H9 (cell line): Measurements from ENCODE around the gene RSAD1. TPM values are rescaled to one million over a fixed set of nuclear protein-coding genes. Genes with fewer than 3 reads are reported as not detected.
A peak's percentile ranks its signal among the peaks of the same experiment; 100 is the strongest.

ENCODE experiments used
- DNase-seq: peaks from one replicate; pipeline ENCODE4 v3.0.0-alpha.2; 2017
- H2AFZ ChIP-seq: one replicate; pipeline ENCODE4 v1.6.1; 2013; ENCODE audit warnings: mild to moderate bottlenecking, low read length, control low read depth, moderate library complexity
- H2AK5ac ChIP-seq: 2 replicates; pipeline ENCODE4 v1.6.1; 2013; ENCODE audit warnings: low read length, control low read depth, mixed read lengths; ENCODE audit not compliant: insufficient read length
- H2BK120ac ChIP-seq: one replicate; pipeline ENCODE4 v1.6.1; 2013; ENCODE audit warnings: low read depth, mild to moderate bottlenecking, low read length, control low read depth, inconsistent platforms; ENCODE audit not compliant: poor library complexity, severe bottlenecking
- H2BK12ac ChIP-seq: 2 replicates; pipeline ENCODE4 v1.6.1; 2013; ENCODE audit warnings: low read length, control low read depth, mixed read lengths, low read depth; ENCODE audit not compliant: insufficient read length
- H2BK15ac ChIP-seq: 2 replicates; pipeline ENCODE4 v1.6.1; 2013; ENCODE audit warnings: low read depth, low read length, control low read depth
- H2BK20ac ChIP-seq: one replicate; pipeline ENCODE4 v1.6.1; 2013; ENCODE audit warnings: low read depth, mild to moderate bottlenecking, low read length, control low read depth, inconsistent platforms; ENCODE audit not compliant: poor library complexity, severe bottlenecking
- H2BK5ac ChIP-seq: 2 replicates; pipeline ENCODE4 v1.6.1; 2013; ENCODE audit warnings: low read length, control low read depth, mixed read lengths; ENCODE audit not compliant: insufficient read length
- H3K14ac ChIP-seq: 2 replicates; pipeline ENCODE4 v1.6.1; 2013; ENCODE audit warnings: low read length, control low read depth; ENCODE audit not compliant: insufficient read depth
- H3K18ac ChIP-seq: 2 replicates; pipeline ENCODE4 v1.6.1; 2013; ENCODE audit warnings: low read depth, mild to moderate bottlenecking, mixed read lengths, low read length, control low read depth; ENCODE audit not compliant: insufficient read length
- H3K23ac ChIP-seq: 2 replicates; pipeline ENCODE4 v1.6.1; 2013; ENCODE audit warnings: low read length, control low read depth, mixed read lengths, low read depth; ENCODE audit not compliant: insufficient read length
- H3K23me2 ChIP-seq: 2 replicates; pipeline ENCODE4 v1.6.1; 2013; ENCODE audit warnings: low read depth, mild to moderate bottlenecking, mixed read lengths, low read length, control low read depth; ENCODE audit not compliant: insufficient read length, poor library complexity, severe bottlenecking
- H3K27ac ChIP-seq: 2 replicates; pipeline ENCODE4 v1.5.1; 2013; ENCODE audit warnings: low read length, control low read depth, mixed read lengths, low read depth; ENCODE audit not compliant: insufficient read length
- H3K27me3 ChIP-seq: 2 replicates; pipeline ENCODE4 v1.6.1; 2013; ENCODE audit warnings: low read length, control low read depth, inconsistent platforms; ENCODE audit not compliant: insufficient read depth
- H3K4ac ChIP-seq: 2 replicates; pipeline ENCODE4 v1.6.1; 2013; ENCODE audit warnings: low read depth, mild to moderate bottlenecking, control low read depth, inconsistent platforms, low read length, moderate library complexity
- H3K4me1 ChIP-seq: 2 replicates; pipeline ENCODE4 v1.6.1; 2013; ENCODE audit warnings: low read length, control low read depth, inconsistent platforms; ENCODE audit not compliant: insufficient read depth
- H3K4me2 ChIP-seq: 2 replicates; pipeline ENCODE4 v1.6.1; 2013; ENCODE audit warnings: low read length, control low read depth, mixed read lengths; ENCODE audit not compliant: insufficient read length, insufficient read depth
- H3K56ac ChIP-seq: 2 replicates; pipeline ENCODE4 v1.6.1; 2013; ENCODE audit warnings: low read depth, mild to moderate bottlenecking, mixed read lengths, low read length, control low read depth; ENCODE audit not compliant: insufficient read length
- H3K79me1 ChIP-seq: 2 replicates; pipeline ENCODE4 v1.6.1; 2013; ENCODE audit warnings: low read depth, mild to moderate bottlenecking, moderate library complexity, low read length, control low read depth, inconsistent platforms; ENCODE audit not compliant: insufficient read depth, poor library complexity, severe bottlenecking
- H3K79me2 ChIP-seq: 2 replicates; pipeline ENCODE4 v1.6.1; 2013; ENCODE audit warnings: low read length, control low read depth, inconsistent platforms; ENCODE audit not compliant: insufficient read depth
- H3K9ac ChIP-seq: 2 replicates; pipeline ENCODE4 v1.6.1; 2013; ENCODE audit warnings: low read length, control low read depth, mixed read lengths; ENCODE audit not compliant: insufficient read length; ENCODE audit errors: extremely low read depth
- H3K9me3 ChIP-seq: one replicate; pipeline ENCODE4 v1.6.1; 2013; ENCODE audit warnings: low read depth, low read length, inconsistent platforms; ENCODE audit not compliant: control insufficient read depth
- H3T11ph ChIP-seq: one replicate; pipeline ENCODE4 v1.6.1; 2013; ENCODE audit warnings: mild to moderate bottlenecking, low read length, control low read depth, inconsistent platforms
- H4K20me1 ChIP-seq: one replicate; pipeline ENCODE4 v1.6.1; 2013; ENCODE audit not compliant: control insufficient read depth, insufficient read length, insufficient read depth
- H4K5ac ChIP-seq: 2 replicates; pipeline ENCODE4 v1.6.1; 2013; ENCODE audit warnings: low read depth, mild to moderate bottlenecking, mixed read lengths, low read length, control low read depth; ENCODE audit not compliant: insufficient read length
- H4K8ac ChIP-seq: replicated peaks from 2 replicates; pipeline ENCODE4 v1.6.1; 2013; ENCODE audit warnings: low read length, control low read depth, mixed read lengths, low read depth; ENCODE audit not compliant: insufficient read length
- H4K91ac ChIP-seq: 2 replicates; pipeline ENCODE4 v1.6.1; 2013; ENCODE audit warnings: low read depth, mild to moderate bottlenecking, moderate library complexity, mixed read lengths, low read length, control low read depth; ENCODE audit not compliant: insufficient read length
- H3K27ac Mint-ChIP-seq, 3 experiments: 2 replicates in 2 of 3; 3 replicates in 1 of 3; pipeline ENCODE4 v1.8.0; 2020 to 2021; ENCODE audit warnings: mixed read lengths in 3 of 3, mild to moderate bottlenecking in 1 of 3, moderate library complexity in 1 of 3
- H3K27me3 Mint-ChIP-seq: 2 replicates; pipeline ENCODE4 v1.8.0; 2021; ENCODE audit warnings: low read depth, mild to moderate bottlenecking, moderate library complexity, mixed read lengths
- H3K36me3 Mint-ChIP-seq, 3 experiments: 2 replicates in 2 of 3; 3 replicates in 1 of 3; pipeline ENCODE4 v1.8.0; 2020 to 2021; ENCODE audit warnings: low read depth in 3 of 3, mixed read lengths in 3 of 3; ENCODE audit not compliant: insufficient read depth in 1 of 3
- H3K4me1 Mint-ChIP-seq, 2 experiments: 2 replicates each; pipeline ENCODE4 v1.8.0; 2020; ENCODE audit warnings: mixed read lengths in 2 of 2
- H3K4me3 Mint-ChIP-seq, 2 experiments: 2 replicates in 1 of 2; 3 replicates in 1 of 2; pipeline ENCODE4 v1.8.0; 2020 to 2021; ENCODE audit warnings: mild to moderate bottlenecking in 2 of 2, mixed read lengths in 2 of 2, moderate library complexity in 1 of 2
- H3K9me3 Mint-ChIP-seq, 2 experiments: 2 replicates in 1 of 2; 3 replicates in 1 of 2; pipeline ENCODE4 v1.8.0; 2020; ENCODE audit warnings: mild to moderate bottlenecking in 2 of 2, mixed read lengths in 2 of 2, moderate library complexity in 1 of 2
- CTCF ChIP-seq: fragments of 200-600 bp; sonication (generic); conservative IDR thresholded peaks from 3 replicates; pipeline ENCODE4 v1.8.0; 2021; ENCODE audit warnings: antibody characterized with exemption, mild to moderate bottlenecking
- WGBS: extraction: QIAGEN DNeasy Blood & Tissue Kit; methylation state at CpG from one replicate; pipeline ENCODE4 v1.1.7; 2013; ENCODE audit warnings: missing lambda C conversion rate, low lambda C conversion rate, mixed read lengths; ENCODE audit not compliant: insufficient read length; ENCODE audit errors: extremely low coverage; 5-methylcytosine and 5-hydroxymethylcytosine counted together
- total RNA-seq: library from RNA; stranded (reverse); gene quantifications from 2 replicates; pipeline ENCODE4 v1.2.1, GENCODE V29; 2021

The RSAD1 gene
- total RNA-seq, 1 experiment from 2014 or later, result 27.9 TPM

- H2AK5ac ChIP-seq, result no peak overlapping the region
- no peak overlapping the region for H3K4ac ChIP-seq
- H2BK5ac ChIP-seq, result no peak overlapping the region
- H3K23me2 ChIP-seq, result peaks cover 5% of the 10 kb centered on the region
- no peak overlapping the region for H3K23ac ChIP-seq
- no peak overlapping the region for H4K91ac ChIP-seq
- H3K18ac ChIP-seq, result no peak overlapping the region
- no peak for TF ChIP-seq CTCF
- peaks cover 3% of the 10 kb centered on the region; the same call in 1 of the 2 replicates for H3K4me1 ChIP-seq
- no peaks in the 10 kb centered on the region; a peak in 2 of 5 replicates for H3K9me3 Mint-ChIP-seq
- H3K56ac ChIP-seq, result no peak overlapping the region
- no peak overlapping the region for H3K9ac ChIP-seq
- H2BK20ac ChIP-seq, result no peak overlapping the region
- H3K9me3 ChIP-seq, result no peaks in the 10 kb centered on the region
- H4K5ac ChIP-seq, result no peak overlapping the region
- peaks cover 10% of the 10 kb centered on the region for H3K27me3 Mint-ChIP-seq
- no peak overlapping the region for H3K27ac ChIP-seq
- no peaks in the 10 kb centered on the region for H4K20me1 ChIP-seq
- peaks cover 23 to 26% of the 10 kb centered on the region in 2 experiments for H3K4me1 Mint-ChIP-seq
- H3K4me3 Mint-ChIP-seq, result no peak overlapping the region
- DNase-seq, result no peak
- no peaks in the 10 kb centered on the region for H3K79me2 ChIP-seq
- no peak overlapping the region for H2AFZ ChIP-seq
- H2BK120ac ChIP-seq, result no peak overlapping the region
- no peak overlapping the region for H3K4me2 ChIP-seq
- H3K14ac ChIP-seq, result no peak overlapping the region; the same call in 1 of the 2 replicates
- H3K79me1 ChIP-seq, result no peaks in the 10 kb centered on the region
- WGBS, result no CpG with 5 or more reads among the region's 7 CpGs
- no peak overlapping the region for H2BK12ac ChIP-seq
- H4K8ac ChIP-seq, result peak overlapping the region; percentile 72
- no peak overlapping the region for H2BK15ac ChIP-seq
- no peaks in the 10 kb centered on the region; the same call in none of the 2 replicates for H3K27me3 ChIP-seq
- H3K36me3 Mint-ChIP-seq, result no peaks in the 10 kb centered on the region
- 0 out of 7 replicates have a peak overlapping the region, but pooled peaks of 1 of the 3 experiments have one; percentile 34 for H3K27ac Mint-ChIP-seq
- no peak overlapping the region for H3T11ph ChIP-seq
Observed at GRCh38 chr17:50505591-50506130, 27.0 kb downstream of the RSAD1 start.
